DND-41 (cell line): ENCODE data around the gene CPT2.

Experiments used
- EZH2 ChIP-seq: IDR thresholded peaks from 3 replicates; pipeline ENCODE4 v1.6.1; 2012; ENCODE audit warnings: borderline replicate concordance, low read depth, mild to moderate bottlenecking, moderate library complexity, low read length, inconsistent platforms; ENCODE audit not compliant: severe bottlenecking
- TF ChIP-seq, protein P1 (sequence below): IDR thresholded peaks from 2 replicates; pipeline ENCODE4 v1.5.1; 2012; ENCODE audit warnings: borderline replicate concordance, low read length, moderate library complexity, mild to moderate bottlenecking; ENCODE audit not compliant: poor library complexity, severe bottlenecking; ENCODE audit errors: extremely low read depth

- TF ChIP-seq, protein P1, sequence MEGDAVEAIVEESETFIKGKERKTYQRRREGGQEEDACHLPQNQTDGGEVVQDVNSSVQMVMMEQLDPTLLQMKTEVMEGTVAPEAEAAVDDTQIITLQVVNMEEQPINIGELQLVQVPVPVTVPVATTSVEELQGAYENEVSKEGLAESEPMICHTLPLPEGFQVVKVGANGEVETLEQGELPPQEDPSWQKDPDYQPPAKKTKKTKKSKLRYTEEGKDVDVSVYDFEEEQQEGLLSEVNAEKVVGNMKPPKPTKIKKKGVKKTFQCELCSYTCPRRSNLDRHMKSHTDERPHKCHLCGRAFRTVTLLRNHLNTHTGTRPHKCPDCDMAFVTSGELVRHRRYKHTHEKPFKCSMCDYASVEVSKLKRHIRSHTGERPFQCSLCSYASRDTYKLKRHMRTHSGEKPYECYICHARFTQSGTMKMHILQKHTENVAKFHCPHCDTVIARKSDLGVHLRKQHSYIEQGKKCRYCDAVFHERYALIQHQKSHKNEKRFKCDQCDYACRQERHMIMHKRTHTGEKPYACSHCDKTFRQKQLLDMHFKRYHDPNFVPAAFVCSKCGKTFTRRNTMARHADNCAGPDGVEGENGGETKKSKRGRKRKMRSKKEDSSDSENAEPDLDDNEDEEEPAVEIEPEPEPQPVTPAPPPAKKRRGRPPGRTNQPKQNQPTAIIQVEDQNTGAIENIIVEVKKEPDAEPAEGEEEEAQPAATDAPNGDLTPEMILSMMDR, result no peak
- no peak for TF ChIP-seq EZH2
Observed at GRCh38 chr1:53257454-53258081, 60.9 kb downstream of the CPT2 start.
